Activated CD4-positive, alpha-beta T cell treated with anti-CD3 and anti-CD28 coated beads, Interleukin-10, Interleukin-2, amounts not matched to agents 100 ng/mL and 50 ng/mL, durations not matched to agents 16 hours and 8 hours (primary cell): ENCODE results near the gene DNAL4.
"Not testable (repeated sequence)": the region's sequence is repeated elsewhere in the genome, so short reads cannot be mapped to it uniquely, and the experiment has no call there.

Experiments used
- DNase-seq: peaks from one replicate; pipeline ENCODE4 v3.0.0-alpha.2; 2020

DNAL4 gene

GRCh38 chr22:38826801-38827200, 32.9 kb upstream of the DNAL4 start:
- DNase-seq, result no peak

GRCh38 chr22:38826386-38826785, 32.4 kb upstream of the DNAL4 start:
- DNase-seq, result no peak

DNA sequence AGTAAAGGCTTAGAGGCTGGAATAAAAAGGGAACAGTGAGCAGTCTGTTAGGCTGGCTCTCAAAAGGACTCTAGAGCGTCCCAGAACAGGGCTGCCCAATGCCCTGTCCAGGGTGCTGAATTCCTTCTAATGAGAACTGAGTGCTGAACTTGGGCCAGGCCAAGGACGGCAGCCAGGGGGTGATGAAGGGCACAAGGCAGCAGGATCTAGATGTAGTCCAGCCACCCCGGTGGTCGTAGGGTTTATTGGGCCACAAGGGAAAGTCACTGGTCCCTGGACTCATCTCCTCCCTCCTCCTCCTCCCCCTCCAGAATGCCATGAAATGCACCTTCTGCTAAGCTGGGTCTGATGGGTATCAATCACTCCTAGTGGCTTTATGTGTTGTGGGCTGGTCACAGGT, 30.6 kb upstream of the DNAL4 start:
- DNase-seq, result peak; percentile 40

GRCh38 chr22:38823637-38824036, 29.7 kb upstream of the DNAL4 start:
- DNase-seq, result no peak

GRCh38 chr22:38823076-38823475, 29.1 kb upstream of the DNAL4 start:
- DNase-seq, result no peak

DNA sequence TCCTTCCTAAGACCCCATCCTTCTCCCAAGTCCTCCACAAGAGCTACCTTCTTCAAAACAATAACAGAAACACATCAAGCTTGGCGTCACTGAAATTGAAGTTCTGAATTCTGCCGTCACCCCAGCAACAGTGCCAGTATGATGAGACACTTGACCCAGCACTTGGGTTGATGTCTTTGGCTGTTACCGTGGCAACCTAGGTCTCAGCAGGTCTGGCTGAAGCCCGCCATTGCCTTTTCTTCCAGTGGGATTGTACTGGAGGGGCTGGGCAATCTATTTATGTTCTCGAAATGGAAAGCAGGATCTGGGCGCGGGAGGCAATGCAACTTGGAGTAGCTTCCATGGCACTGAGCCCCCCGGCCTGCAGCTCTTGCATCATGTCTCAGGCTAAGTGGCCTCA, 26.1 kb upstream of the DNAL4 start:
- DNase-seq, result no peak

DNA sequence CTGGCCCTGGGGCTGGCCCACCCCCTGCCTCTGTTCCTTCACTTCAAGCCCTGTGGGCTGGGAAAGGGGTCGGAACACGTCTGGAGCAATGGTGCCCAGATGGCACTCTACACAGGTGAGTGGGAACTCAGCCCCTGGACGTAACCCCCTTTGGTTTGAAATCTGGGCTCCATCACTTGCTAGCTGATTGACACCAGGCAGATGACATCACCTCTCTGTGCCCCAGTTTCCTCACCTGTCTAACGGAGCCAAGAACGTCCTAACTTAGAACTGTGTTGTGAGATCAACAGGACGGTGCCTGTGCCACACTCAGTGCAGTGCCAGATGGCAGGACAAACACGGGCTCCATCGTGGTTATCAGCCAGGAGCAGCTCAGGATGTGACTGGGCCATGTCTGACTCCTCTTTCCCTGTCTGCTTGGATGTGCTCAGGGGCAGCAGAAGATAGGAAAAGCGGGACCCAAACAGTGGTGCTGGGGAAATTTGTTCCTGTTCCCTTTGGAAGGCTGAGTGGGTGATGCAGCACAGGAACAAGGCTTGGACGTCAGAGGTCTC, 25.5 kb upstream of the DNAL4 start:
- DNase-seq, result no peak

DNA sequence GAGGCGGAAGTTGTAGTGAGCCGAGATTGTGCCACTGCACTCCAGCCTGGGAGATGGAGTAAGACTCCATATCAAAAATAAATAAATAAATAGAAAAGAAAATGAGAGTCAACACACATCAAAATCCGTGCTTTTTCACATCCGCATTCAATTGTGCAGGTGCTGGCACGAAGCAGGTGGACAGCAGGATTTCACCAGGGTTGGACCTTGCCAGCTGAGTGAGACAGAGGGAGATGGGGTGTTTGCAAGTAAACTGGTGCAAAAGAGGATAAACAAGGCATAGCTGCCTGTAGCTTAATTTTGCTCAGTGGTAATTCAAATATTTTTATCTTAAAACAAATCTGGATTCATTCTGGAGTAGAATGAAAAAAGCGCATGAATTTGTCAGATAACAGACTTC, 23.3 kb upstream of the DNAL4 start:
- DNase-seq, result no peak

DNA sequence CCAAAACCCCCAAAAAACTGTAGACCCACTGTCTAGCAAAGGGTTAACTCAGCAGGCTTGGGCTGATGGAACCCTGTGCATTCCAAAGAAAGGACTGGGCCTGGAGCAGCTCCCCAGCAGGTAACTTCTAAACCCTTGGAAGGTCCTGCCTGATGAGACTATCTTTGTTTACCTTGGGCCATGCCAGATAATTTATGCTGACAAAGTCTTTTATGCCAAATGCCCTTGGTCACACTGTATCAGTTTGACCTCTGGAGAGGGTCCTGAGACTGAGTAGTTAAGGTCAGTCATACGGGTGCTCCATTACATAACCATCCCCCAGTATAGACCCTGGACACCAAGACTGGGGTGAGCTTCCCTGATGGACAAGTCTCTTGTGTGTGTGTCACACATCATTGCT, 21.9 kb upstream of the DNAL4 start:
- no peak for DNase-seq

- no peak for DNase-seq
These were observed 17.3 kb upstream of the DNAL4 start for GRCh38 chr22:38811241-38811640.

DNA sequence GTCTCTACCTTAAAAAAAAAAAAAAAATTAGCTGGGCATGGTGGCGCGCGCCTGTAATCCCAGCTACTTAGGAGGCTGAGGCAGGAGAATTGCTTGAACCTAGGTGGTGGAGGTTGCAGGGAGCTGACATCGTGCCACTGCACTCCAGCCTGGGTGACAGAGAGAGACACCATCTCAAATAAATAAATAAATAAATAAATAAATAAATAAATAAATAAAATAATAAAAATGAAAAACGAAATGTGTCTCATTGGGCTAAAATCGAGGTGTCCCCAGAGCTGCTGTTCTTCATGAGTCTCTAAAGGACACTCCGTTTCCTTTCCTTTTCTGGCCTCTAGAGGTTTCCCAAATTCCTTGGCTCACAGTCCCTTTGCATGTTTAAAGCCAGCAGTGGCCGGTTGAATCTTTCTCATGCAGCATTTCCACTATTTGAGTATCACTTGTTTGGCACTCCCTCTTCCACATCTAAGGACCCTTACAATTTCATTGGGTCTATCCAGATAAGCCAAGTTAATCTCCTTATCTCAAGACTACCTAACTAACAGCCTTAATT, 11.2 kb upstream of the DNAL4 start:
- DNase-seq, result not testable (repeated sequence)

GRCh38 chr22:38802671-38803121, 8.8 kb upstream of the DNAL4 start:
- DNase-seq, result no peak

DNA sequence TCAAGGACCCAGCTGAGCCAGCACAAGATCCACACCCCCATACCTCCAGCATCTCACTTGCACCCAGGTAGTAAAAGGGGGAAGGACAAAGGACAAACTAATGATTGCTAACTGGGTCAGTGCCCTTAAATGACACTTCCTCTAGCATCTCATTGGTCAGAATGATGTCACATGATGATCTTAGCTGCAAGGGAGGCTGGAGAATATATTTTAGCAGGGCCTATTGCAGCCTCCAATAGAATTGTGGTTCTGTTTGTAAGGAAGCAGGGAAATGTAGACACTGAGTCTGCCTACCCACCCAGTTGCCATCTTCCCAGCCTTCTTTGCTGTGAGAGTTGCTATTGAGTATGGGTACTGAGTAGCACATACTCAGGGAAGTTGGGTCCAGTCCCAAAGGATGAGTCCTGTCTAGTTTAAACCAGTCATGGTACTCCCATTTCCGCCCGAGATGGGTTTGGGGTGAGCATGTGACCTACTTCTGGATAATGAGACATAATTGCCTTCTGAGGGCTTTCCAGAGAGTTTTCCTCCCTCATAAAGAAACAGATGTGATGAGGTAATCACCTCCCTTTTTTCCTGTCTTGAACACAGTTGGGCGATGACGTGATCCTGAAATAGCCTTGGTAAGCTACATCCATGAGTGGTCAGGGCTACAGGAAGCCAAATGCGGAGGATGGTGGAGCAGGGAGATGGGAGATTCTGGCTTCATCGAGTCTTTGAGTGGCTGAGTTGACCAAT, 5.5 kb upstream of the DNAL4 start:
- DNase-seq, result no peak

- no peak for DNase-seq
These were observed 4.6 kb upstream of the DNAL4 start for GRCh38 chr22:38798496-38798895.

DNA sequence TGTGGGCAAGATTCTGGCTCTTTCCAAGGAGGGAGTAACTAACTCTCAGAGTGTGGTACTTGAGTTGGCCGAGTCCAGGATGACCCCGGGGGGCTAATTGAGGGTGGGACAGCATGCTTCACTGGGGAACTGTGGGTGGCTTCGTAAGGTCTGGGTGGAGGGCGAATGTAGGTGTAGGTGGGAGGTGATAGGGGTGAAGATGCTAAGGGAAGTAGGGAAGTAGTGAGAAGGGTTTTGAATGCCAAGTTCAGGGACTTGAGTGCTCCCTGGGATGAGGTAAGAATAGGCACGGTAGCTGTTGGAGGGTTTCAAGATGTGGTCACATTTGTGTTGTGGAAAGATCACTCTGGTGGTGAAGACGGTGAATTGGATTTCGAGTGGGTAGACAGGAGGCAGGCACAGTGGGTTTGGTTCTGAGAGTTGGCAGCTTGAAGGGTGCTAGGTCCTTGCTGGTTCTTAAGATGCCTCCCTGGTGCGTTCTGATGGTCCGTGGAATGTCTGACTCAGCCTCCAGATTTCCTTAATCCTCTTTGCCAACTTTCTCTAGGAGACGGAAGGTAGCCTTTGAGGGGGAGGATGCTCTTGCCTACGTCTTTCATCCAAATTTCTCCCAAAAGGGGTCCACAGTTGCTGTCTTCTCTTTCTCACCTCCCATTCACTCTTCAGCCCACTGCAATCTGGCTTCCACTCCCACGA, 2.5 kb upstream of the DNAL4 start:
- no peak for DNase-seq

- no peak for DNase-seq
These were observed 1.6 kb upstream of the DNAL4 start for GRCh38 chr22:38795569-38795968.

DNA sequence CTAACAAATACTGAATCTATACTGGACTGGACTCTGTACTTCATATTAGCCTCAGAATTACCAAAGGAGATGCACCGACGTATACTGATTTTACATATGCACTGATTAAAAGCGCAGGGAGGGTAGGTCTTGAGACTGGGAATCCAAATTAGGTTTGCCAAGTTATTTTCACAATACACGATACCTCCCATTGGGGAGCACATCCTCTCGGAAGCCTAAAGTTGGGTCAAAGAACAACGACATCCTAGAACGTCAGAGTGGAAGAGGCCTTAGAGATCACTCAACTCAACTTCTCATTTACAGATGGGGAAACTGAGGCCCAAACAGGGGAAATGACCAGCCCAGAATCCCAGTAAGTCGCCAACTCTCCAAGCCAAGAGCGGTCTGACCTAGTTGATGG, 626 bp downstream of the DNAL4 start:
- DNase-seq, result no peak

GRCh38 chr22:38792833-38793232, 1.1 kb downstream of the DNAL4 start:
- DNase-seq, result peak; percentile 31

GRCh38 chr22:38789606-38790005, 4.3 kb downstream of the DNAL4 start:
- no peak for DNase-seq

GRCh38 chr22:38788846-38789245, 5.1 kb downstream of the DNAL4 start:
- DNase-seq, result no peak

DNA sequence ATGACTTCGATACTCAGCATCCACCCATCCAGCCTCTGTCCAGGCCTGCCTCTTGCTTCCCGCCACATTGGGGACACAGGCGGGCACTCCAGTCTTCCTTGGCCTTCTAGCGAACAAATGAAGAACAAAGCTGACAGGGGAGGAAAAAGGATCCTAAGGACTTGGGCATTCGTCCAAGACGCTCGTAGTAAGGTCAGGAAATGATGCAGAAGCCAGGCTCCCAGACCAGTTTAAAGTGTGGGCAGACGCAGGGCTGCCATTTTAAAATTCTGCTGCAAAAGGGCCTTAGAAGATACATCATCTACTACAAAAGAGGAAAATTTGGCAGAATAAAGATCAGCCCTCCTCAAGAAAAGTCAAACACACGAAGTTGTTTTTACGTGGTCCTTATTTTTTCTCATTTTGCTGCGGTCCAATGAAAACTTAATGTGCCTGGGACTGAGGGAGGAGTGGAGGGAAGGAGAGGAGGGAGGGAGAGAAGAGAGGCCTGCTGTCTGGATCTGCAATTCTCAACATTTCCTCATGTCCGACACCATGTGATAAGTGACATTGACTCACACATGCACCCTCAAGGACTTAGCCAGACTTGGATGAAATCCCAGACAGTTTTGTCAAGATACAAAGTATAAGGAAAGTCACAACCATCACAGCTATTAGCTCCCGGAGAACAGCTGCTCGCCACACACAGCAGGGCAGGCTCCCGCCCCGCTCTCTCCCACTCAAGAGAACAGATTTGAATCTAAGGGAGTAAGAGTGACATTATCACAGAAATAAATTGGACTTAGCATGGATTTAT, 5.7 kb downstream of the DNAL4 start:
- DNase-seq, result no peak

GRCh38 chr22:38786631-38787030, 7.3 kb downstream of the DNAL4 start:
- no peak for DNase-seq

GRCh38 chr22:38784856-38785255, 9.1 kb downstream of the DNAL4 start:
- DNase-seq, result no peak
